ENCODE measurements around the gene FOXP1.

DNA sequence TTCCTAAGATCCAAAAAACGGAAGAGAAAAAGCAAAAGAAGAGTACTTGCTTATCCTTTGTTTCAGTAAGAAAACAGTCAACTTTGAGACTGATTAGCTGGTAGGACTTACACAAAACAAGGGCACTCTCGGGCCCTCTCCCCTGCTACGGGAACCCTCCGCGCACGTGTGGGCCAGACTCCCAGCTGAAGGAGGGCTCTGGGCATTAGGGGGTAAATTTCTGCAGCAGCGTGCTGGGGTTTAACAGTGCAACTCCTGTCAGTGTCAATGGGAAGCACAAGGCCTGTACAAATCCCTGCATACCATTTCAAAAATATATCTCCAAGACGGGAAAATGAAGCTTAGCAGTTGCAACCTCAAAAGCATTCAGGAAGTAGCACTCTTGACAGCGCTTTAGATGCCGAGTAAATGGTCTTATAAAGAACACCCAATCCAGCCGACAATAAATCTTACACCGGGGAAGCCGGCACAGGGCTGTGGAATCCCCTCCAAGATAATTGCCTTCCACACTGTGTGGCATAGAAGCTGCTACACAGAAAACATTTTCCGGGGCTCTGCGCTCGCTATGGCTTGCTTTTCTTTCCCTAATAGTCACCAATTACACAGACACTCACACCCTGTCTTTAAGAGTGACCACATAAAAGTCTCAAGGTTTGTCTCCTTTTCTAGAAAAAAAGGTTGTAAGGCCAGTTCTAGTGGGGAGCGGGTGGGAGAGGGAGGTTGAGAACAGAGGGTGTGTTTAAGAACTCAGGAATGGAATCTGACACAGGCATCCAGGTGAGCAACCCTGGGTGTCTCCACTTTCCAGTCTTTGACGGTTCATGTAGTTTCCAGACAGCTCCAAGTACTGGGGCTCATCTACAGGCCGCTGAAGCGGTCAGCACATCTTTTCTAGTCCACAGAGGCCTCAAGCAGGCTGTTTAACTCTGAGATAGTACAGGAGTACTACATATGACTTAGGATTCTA is 512.7 kb downstream of the FOXP1 start:
- TF ChIP-seq, protein P1, sequence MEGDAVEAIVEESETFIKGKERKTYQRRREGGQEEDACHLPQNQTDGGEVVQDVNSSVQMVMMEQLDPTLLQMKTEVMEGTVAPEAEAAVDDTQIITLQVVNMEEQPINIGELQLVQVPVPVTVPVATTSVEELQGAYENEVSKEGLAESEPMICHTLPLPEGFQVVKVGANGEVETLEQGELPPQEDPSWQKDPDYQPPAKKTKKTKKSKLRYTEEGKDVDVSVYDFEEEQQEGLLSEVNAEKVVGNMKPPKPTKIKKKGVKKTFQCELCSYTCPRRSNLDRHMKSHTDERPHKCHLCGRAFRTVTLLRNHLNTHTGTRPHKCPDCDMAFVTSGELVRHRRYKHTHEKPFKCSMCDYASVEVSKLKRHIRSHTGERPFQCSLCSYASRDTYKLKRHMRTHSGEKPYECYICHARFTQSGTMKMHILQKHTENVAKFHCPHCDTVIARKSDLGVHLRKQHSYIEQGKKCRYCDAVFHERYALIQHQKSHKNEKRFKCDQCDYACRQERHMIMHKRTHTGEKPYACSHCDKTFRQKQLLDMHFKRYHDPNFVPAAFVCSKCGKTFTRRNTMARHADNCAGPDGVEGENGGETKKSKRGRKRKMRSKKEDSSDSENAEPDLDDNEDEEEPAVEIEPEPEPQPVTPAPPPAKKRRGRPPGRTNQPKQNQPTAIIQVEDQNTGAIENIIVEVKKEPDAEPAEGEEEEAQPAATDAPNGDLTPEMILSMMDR (IDR thresholded peaks at IDR 0.05; ENCODE audit: low read depth, low read length, missing input control), result no peak
- TF ChIP-seq YY1 (IDR thresholded peaks at IDR 0.05) (no peak), RAD21 (IDR thresholded peaks at IDR 0.05) (no peak), SP1 (IDR thresholded peaks at IDR 0.05) (no peak), NR2F2 (IDR thresholded peaks at IDR 0.05) (no peak), GABPA (IDR thresholded peaks at IDR 0.05 in 1 of 2, conservative IDR thresholded peaks at IDR 0.05 in 1 of 2) (no peak), EGR1 (IDR thresholded peaks at IDR 0.05; ENCODE audit: low read depth in 2 of 2) (no peak), JUND (IDR thresholded peaks at IDR 0.05) (no peak), HNF4G (IDR thresholded peaks at IDR 0.05) (no peak)
- TF ChIP-seq, protein P2, sequence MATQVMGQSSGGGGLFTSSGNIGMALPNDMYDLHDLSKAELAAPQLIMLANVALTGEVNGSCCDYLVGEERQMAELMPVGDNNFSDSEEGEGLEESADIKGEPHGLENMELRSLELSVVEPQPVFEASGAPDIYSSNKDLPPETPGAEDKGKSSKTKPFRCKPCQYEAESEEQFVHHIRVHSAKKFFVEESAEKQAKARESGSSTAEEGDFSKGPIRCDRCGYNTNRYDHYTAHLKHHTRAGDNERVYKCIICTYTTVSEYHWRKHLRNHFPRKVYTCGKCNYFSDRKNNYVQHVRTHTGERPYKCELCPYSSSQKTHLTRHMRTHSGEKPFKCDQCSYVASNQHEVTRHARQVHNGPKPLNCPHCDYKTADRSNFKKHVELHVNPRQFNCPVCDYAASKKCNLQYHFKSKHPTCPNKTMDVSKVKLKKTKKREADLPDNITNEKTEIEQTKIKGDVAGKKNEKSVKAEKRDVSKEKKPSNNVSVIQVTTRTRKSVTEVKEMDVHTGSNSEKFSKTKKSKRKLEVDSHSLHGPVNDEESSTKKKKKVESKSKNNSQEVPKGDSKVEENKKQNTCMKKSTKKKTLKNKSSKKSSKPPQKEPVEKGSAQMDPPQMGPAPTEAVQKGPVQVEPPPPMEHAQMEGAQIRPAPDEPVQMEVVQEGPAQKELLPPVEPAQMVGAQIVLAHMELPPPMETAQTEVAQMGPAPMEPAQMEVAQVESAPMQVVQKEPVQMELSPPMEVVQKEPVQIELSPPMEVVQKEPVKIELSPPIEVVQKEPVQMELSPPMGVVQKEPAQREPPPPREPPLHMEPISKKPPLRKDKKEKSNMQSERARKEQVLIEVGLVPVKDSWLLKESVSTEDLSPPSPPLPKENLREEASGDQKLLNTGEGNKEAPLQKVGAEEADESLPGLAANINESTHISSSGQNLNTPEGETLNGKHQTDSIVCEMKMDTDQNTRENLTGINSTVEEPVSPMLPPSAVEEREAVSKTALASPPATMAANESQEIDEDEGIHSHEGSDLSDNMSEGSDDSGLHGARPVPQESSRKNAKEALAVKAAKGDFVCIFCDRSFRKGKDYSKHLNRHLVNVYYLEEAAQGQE (IDR thresholded peaks at IDR 0.05), result no peak
- TF ChIP-seq, protein P3, sequence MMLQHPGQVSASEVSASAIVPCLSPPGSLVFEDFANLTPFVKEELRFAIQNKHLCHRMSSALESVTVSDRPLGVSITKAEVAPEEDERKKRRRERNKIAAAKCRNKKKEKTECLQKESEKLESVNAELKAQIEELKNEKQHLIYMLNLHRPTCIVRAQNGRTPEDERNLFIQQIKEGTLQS (IDR thresholded peaks at IDR 0.05), result no peak
